Measurements from ENCODE around the gene CINP.

Gene CINP

GRCh38 chr14:102362545-102363181 lies at the start of gene CINP, which contains the start of gene TECPR2:
TSS of gene CINP (minus strand) at chr14:102362890. CDS start at chr14:102362851, 39 bp downstream.
TSS of gene TECPR2 (plus strand) at chr14:102362941. CDS start at chr14:102376722, 13,781 bp downstream.
- DNase-seq (ENCODE audit: low spot score): peak; percentile 97

DNA sequence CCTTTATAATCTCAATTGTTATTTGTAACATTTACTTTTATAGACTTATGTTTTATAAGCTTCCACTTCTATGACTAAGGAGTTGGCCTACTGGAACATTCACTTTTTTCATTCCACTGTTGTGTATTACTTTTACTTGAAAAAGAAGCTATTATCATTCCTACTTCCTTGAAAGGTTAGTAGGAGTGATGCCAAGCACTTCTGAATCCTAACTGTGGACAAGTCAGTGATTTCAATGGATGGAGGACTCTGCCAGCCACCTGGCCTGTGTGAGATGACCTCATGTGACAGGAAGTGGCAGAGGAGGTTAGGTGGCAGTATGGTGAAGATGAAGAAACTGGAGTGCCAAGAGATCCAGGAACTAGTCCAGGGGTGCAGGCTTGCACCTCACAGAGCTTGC lies 46.0 kb upstream of the CINP start:
- no peak for DNase-seq (ENCODE audit: low spot score)

GRCh38 chr14:102407258-102407657 lies 44.6 kb upstream of the CINP start:
- DNase-seq (ENCODE audit: low spot score): no peak

- no peak for DNase-seq (ENCODE audit: low spot score)
Observed at GRCh38 chr14:102403028-102403427, 40.3 kb upstream of the CINP start.

GRCh38 chr14:102396521-102396920 lies 33.8 kb upstream of the CINP start:
- no peak for DNase-seq (ENCODE audit: low spot score)

DNA sequence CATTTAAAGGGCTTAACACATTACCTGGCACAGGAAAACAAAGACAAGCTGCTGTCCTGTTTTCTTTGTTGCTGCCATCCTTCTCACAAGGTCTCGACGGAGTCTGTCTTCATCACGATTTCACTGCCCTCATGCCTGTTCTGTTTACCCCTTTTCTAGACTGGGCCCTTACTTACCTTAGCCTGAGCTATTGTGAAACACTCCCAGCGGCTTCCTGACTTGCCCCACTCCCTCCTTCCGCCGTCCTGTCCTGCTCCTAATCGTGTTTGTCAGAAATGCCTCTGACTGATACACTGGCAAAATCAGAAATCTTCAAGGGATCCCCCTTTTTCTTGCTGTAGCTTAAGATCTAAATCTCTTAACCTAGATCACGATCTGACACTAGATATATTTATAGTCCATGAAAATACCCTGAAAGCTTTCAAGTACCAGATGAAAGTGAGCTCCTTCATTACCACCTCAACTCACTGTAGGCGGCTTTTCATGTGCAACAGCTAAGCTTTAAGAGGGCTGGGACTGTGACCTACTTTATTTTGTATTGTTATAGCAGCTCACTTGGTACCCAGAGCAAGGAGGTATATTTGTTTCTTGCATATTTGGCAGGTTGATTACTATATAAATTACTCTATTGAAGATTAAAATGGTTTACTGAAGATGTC lies 32.2 kb upstream of the CINP start:
- DNase-seq (ENCODE audit: low spot score): no peak

GRCh38 chr14:102392506-102392905 lies 29.8 kb upstream of the CINP start:
- DNase-seq (ENCODE audit: low spot score): no peak

DNA sequence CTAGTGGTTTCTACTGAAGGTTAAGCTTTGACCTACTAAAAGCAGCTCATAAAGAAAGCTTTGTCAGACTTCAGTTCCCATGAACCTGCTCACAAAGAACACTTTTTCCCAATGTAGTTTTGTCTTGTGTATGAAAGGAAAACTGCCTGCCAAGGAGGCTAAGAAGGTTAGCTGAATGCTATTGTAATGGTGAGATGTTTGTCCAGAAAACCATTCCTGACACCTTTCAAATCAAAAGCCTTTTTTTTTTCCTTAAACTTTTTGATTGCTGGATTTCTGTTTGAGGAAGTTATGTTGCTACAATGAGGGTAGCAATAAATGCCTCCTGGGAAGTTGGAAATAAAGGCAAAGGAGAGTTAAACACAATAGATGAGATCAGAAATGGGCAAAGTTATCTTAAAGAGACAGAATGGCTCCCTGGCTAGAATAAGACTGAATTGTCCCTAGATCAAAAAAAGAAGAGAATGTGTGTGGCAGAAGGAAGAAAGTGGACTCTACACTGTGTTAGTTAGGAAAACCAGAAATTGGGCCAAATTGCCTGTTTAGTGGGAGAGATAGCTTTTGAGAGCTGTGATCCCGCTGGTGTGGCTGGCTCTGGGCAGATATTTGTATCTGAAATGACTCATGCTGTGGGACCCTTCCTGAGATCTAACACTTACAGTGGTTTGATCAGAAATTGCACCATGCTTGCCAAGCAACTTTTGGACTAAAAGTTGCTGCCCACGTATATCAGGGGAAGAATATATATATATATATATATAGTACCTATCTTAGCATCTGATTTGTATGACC lies 27.6 kb upstream of the CINP start:
- DNase-seq (ENCODE audit: low spot score): no peak

GRCh38 chr14:102389246-102389645 lies 26.6 kb upstream of the CINP start:
- DNase-seq (ENCODE audit: low spot score): no peak

DNA sequence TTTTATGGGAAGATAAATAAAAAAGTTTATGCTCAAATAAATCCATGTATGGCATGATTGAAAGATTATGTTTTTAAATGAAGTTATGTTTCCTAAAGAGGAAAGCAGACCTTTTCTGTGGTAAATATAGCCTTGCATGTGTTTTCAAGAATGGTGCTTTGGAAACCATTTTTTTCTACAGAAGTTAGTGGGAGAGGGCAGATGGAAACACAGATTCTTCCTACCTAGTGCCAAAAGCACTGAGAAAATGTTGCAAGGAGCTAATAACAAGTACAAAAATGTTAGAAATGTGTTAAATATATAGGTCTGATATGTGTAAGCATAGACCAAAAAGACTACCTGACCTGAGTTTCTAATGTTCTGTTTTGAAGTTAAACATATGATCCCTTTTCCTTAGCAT lies 24.4 kb upstream of the CINP start:
- no peak for DNase-seq (ENCODE audit: low spot score)

DNA sequence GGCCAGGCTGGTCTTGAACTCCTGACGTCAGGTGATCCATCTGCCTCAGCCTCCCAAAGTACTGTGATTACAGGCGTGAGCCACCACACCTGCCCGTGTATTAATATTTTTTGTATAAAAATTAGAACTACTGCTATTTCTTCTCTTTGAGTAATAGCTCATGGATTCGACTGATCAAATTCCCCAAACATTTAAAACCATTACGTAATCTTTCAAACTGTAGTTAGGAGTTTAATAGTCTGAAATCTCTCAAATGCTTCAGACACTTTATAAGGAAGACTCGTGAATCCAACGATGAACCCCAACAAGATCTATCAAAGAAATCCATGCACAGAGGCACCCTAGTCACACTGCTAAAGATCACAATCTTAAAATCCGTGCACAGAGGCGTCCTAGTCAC lies 16.1 kb upstream of the CINP start:
- DNase-seq (ENCODE audit: low spot score): no peak

GRCh38 chr14:102377696-102378095 lies 15.0 kb upstream of the CINP start:
- no peak for DNase-seq (ENCODE audit: low spot score)

- no peak for DNase-seq (ENCODE audit: low spot score)
Observed at GRCh38 chr14:102375119-102375518, 12.4 kb upstream of the CINP start.

DNA sequence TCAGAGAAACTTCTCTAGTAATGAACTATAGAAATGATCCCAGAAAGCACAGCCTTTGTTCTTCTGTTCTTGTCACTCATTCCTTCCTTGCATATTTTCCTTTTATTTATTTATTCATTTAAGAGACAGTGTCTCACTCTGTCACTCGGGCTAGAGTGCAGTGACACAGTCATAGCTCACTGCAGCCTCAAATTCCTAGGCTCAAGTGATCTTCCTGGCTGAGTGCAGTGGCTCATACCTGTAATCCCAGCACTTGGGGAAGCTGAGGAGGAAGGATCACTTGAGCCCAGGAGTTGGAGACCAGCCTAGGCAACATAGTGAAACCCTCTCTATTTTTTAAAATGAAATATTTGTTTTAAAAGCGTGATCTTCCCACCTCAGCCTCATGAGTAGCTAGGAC lies 11.6 kb upstream of the CINP start:
- DNase-seq (ENCODE audit: low spot score): no peak

DNA sequence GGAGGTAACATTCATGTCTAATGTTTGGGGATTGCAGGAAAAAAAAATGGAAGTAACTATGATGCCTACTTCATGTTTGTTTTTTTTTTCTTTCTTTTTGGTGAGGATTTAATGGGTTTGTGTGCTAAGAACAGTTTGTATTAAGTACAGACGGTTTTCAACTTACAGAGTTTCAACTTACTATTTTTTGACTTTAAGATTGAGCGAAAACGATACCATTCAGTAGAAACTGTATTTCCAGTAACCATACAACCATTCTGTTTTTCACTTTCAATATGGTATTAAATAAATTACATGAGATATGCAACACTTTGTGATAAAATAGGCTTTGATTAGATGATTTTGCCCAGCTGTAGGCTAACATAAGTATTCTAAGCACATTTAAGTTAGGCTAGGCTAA lies 10.4 kb upstream of the CINP start:
- no peak for DNase-seq (ENCODE audit: low spot score)

DNA sequence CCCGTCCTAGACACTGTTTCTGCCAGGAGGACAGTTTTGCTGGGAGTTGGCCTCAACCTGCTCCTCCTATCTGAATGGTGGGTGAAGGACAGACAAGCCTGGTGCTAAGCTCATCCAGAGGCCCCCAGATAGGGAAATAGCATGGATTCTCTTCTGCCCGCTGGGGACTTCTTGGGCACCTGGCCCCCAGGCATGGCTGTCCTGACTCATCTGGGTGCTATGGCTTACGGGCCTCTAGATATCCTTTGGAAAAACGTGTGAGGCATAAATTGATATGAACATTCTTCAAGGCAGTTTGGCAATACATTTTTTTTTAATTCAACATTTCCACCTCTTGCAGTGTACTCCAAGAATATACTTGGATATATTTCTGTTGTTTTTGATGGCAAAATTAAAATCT lies 8.7 kb upstream of the CINP start:
- DNase-seq (ENCODE audit: low spot score): no peak

DNA sequence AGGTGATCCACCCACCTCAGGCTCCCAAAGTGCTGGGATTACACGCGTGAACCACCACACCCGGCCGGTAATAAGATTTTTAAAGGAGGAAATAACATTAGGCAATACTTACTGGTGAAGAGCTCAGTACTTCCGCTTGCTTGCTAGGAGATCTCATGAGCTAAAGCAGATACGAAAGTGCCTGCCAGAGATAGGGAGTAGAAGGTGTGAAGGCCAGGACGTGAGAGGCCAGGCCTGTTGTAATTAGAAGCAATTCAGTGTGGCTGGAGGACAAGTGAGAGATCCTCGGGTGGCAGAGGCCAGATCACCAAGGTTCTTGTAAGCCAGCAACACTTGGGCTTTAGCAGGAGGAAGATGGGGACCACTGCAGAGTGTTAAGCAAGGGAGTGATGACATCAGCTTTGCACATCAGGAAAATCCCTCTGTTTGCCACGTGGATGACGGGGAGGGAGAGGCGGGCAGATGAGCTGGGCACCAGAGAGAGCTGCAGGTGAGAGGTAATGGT lies 7.7 kb upstream of the CINP start:
- no peak for DNase-seq (ENCODE audit: low spot score)

GRCh38 chr14:102363182-102363943 lies 673 bp upstream of the CINP start:
- no peak for DNase-seq (ENCODE audit: low spot score)

- no peak for DNase-seq (ENCODE audit: low spot score)
Observed at GRCh38 chr14:102362084-102362483, 606 bp downstream of the CINP start.

- no peak for DNase-seq (ENCODE audit: low spot score)
Observed at GRCh38 chr14:102360388-102360787, 2.3 kb downstream of the CINP start.

- DNase-seq (ENCODE audit: low spot score): no peak
Observed at GRCh38 chr14:102359341-102359740, 3.3 kb downstream of the CINP start.

DNA sequence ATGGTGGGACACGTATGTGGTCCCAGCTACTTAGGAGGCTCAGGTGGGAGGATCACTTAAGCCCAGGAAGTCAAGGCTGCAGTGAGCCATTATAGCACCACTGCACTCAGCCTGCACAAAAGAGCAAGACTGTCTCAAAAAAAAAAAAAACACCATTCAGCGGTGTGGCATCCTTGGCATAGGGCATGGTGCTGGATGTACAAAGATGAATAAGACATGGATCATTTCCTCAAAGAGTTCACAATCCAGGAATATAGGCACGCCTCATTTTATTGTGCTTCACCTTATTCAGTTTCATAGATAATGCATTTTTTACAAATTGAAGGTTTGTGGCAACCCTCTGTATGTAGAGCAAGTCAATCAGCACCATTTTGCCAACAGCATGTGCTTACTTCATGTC lies 6.4 kb downstream of the CINP start:
- DNase-seq (ENCODE audit: low spot score): no peak

All from putamen (tissue), 1 donor.